Daoy (cell line): ENCODE measurements around the gene NDST1. TPM values are rescaled to one million over a fixed set of nuclear protein-coding genes. Genes with fewer than 3 reads are reported as not detected.

Source experiments
- DNase-seq: peaks from one replicate; pipeline ENCODE4 v3.0.0-alpha.2; 2015; ENCODE audit warnings: low read depth
- total RNA-seq: library from RNA; depleted of rRNA; stranded (reverse); fragments of >200 nt; shearing (Covaris generic); gene quantifications from 2 replicates; pipeline ENCODE4 v1.2.3, GENCODE V29; 2014

NDST1 gene
- total RNA-seq, 1 experiment from 2014 or later, result 34.7 TPM

- DNase-seq, result no peak
Observed at GRCh38 chr5:150522504-150523414, 14.8 kb downstream of the NDST1 start.

- DNase-seq, result peak; percentile 63
Observed at GRCh38 chr5:150523472-150524350, 15.8 kb downstream of the NDST1 start.

GRCh38 chr5:150525163-150525562 is 17.2 kb downstream of the NDST1 start:
- DNase-seq, result no peak

GRCh38 chr5:150525781-150526180 is 17.9 kb downstream of the NDST1 start:
- no peak for DNase-seq

- DNase-seq, result no peak
Observed at GRCh38 chr5:150527038-150527437, 19.1 kb downstream of the NDST1 start.

GRCh38 chr5:150527808-150528207 is 19.9 kb downstream of the NDST1 start:
- no peak for DNase-seq

- DNase-seq, result no peak
Observed at GRCh38 chr5:150528924-150529546, 21.1 kb downstream of the NDST1 start.

GRCh38 chr5:150529555-150529954 is 21.6 kb downstream of the NDST1 start:
- no peak for DNase-seq

GRCh38 chr5:150530423-150530822 is 22.5 kb downstream of the NDST1 start:
- DNase-seq, result no peak

- DNase-seq, result no peak
Observed at GRCh38 chr5:150530951-150531588, 23.1 kb downstream of the NDST1 start.

GRCh38 chr5:150531686-150532085 is 23.8 kb downstream of the NDST1 start:
- no peak for DNase-seq

GRCh38 chr5:150532151-150532550 is 24.2 kb downstream of the NDST1 start:
- DNase-seq, result no peak

- DNase-seq, result no peak
Observed at GRCh38 chr5:150532996-150533395, 25.1 kb downstream of the NDST1 start.

GRCh38 chr5:150534811-150535210 is 26.9 kb downstream of the NDST1 start:
- no peak for DNase-seq

GRCh38 chr5:150535611-150536010 is 27.7 kb downstream of the NDST1 start:
- DNase-seq, result no peak

- DNase-seq, result peak; percentile 34
Observed at GRCh38 chr5:150538007-150538917, 30.3 kb downstream of the NDST1 start.

- DNase-seq, result no peak
Observed at GRCh38 chr5:150539206-150539605, 31.3 kb downstream of the NDST1 start.

- no peak for DNase-seq
Observed at GRCh38 chr5:150540042-150540441, 32.1 kb downstream of the NDST1 start.

GRCh38 chr5:150540615-150541396 is 32.9 kb downstream of the NDST1 start:
- peak; percentile 82 for DNase-seq

GRCh38 chr5:150541397-150541675 is 33.4 kb downstream of the NDST1 start:
- no peak for DNase-seq
